ENCODE measurements around the gene ARHGAP10. TPM values are rescaled to one million over a fixed set of nuclear protein-coding genes. Genes with fewer than 3 reads are reported as not detected.

Gene ARHGAP10
- total and polyA plus RNA-seq, 2 donors from 2014 or later, result 13.4 to 20.3 TPM

DNA sequence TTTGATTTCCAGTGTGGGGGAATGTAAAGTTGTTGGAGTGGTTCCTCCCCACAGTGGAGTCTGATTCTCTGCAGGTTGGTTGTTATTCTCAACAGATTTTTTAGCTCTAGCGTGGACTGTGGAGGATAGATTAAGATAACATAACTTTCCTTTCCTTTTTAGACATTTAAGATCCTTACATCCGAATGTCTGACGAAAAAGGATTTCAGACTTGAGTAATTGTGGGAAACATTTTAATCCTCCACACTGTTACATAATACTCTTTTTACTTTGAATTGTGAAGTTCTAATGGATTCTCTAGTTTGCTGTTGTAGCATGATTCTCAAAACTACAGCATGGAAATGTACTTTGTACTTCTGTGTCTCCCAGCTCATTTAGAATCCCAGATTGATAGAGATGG lies 107.8 kb downstream of the ARHGAP10 start:
- no peak for FAIRE-seq
- no peaks in the 10 kb centered on the region for H3K36me3 ChIP-seq (ENCODE audit: control insufficient read depth in 2 of 3, insufficient read depth in 3 of 3, low read length in 3 of 3)
- no peak overlapping the region for H3K9ac ChIP-seq (ENCODE audit: low read length in 3 of 3)
- H3K9me3 ChIP-seq (ENCODE audit: control insufficient read depth in 2 of 3, insufficient read depth in 1 of 3, low read length in 3 of 3), result no peaks in the 10 kb centered on the region
- H3K27me3 ChIP-seq (ENCODE audit: control insufficient read depth, insufficient read depth, low read length), result no peaks in the 10 kb centered on the region
- TF ChIP-seq, protein P1, sequence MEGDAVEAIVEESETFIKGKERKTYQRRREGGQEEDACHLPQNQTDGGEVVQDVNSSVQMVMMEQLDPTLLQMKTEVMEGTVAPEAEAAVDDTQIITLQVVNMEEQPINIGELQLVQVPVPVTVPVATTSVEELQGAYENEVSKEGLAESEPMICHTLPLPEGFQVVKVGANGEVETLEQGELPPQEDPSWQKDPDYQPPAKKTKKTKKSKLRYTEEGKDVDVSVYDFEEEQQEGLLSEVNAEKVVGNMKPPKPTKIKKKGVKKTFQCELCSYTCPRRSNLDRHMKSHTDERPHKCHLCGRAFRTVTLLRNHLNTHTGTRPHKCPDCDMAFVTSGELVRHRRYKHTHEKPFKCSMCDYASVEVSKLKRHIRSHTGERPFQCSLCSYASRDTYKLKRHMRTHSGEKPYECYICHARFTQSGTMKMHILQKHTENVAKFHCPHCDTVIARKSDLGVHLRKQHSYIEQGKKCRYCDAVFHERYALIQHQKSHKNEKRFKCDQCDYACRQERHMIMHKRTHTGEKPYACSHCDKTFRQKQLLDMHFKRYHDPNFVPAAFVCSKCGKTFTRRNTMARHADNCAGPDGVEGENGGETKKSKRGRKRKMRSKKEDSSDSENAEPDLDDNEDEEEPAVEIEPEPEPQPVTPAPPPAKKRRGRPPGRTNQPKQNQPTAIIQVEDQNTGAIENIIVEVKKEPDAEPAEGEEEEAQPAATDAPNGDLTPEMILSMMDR (IDR thresholded peaks at IDR 0.05; ENCODE audit: borderline replicate concordance, extremely low read depth, insufficient read depth), result no peak
- DNase-seq, result no peak
- peaks cover 0 to 5% (median 0%) of the 10 kb centered on the region in 3 donors for H3K4me1 ChIP-seq (ENCODE audit: control insufficient read depth in 2 of 3, insufficient read depth in 2 of 3, low read depth in 1 of 3, low read length in 3 of 3)
- H3K4me3 ChIP-seq (ENCODE audit: low read length in 3 of 3), result no peak overlapping the region
- intact Hi-C loops (cut with DNase I), result no loop called here
- H3K27ac ChIP-seq (ENCODE audit: low read depth in 2 of 2, low read length in 2 of 2), result no peak overlapping the region

DNA sequence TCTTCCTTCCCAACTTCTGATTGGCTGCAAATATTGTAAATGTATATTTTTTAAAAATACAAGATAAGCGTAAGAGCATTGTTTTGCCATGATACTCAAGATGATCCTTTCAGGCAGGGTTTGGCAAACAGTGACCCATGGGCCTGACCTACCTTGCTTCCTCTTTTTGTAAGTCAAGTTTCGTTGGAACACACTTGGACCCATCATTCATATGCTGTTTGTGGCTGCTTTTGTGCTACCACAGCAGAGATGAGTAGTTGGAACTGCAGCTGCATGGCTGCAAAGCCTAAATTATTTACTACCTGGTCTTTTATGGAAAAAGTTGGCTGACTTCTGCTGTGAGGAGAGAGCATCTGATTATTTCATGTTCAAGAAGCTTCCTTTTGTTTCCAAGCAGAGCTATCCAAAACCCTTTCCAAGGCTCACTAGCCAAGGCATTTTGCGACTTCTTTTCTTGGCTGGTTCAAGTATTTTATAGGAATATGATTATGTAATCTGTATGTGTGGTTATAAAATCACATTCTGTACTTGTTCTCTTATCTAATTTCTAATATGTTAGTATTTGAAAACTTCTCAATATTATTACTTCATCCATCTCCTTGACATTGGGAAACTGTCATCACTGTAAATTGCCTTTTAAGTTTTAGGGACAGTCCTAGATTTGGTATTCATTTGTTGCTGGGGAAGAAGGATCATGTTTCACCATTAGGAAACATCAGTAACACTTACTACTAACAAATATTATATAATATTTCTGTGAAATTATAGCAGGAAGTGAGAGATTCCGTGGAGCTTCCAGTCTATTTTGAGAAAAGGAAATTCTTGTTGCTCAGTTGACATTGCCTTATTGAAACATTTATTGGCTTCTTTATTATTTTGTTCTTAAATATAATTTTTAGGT lies 109.2 kb downstream of the ARHGAP10 start:
- intact Hi-C loops (cut with DNase I), result no loop called here
- TF ChIP-seq, protein P1 (IDR thresholded peaks at IDR 0.05; ENCODE audit: borderline replicate concordance, extremely low read depth, insufficient read depth), result no peak
- H3K9me3 ChIP-seq (ENCODE audit: control insufficient read depth in 2 of 3, insufficient read depth in 1 of 3, low read length in 3 of 3), result no peaks in the 10 kb centered on the region

DNA sequence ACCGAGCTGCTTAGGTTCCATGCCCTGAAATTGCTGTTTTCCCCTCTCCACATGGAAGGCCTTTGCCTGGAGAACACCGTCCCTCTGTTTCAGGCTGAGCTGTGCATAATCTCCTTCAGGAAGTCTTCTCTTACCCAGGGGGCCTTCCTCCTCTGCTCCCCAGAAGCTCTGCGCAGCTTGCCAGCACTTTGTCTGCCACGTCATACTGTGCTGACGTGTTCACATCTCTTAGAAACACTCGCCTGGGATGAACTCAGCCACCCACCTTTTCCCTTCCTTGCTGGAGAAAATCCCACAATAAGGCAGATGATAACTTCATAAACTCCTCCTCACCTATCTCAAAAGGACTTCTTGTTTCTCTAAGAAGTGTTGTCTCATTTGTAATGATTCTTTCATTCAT lies 110.7 kb downstream of the ARHGAP10 start:
- no peaks in the 10 kb centered on the region for H3K36me3 ChIP-seq (ENCODE audit: control insufficient read depth in 2 of 3, insufficient read depth in 3 of 3, low read length in 3 of 3)
- H3K4me1 ChIP-seq (ENCODE audit: control insufficient read depth in 2 of 3, insufficient read depth in 2 of 3, low read depth in 1 of 3, low read length in 3 of 3), result peaks cover 0 to 8% (median 0%) of the 10 kb centered on the region in 3 donors
- no peaks in the 10 kb centered on the region for H3K9me3 ChIP-seq (ENCODE audit: control insufficient read depth in 2 of 3, insufficient read depth in 1 of 3, low read length in 3 of 3)
- TF ChIP-seq, protein P1 (IDR thresholded peaks at IDR 0.05; ENCODE audit: borderline replicate concordance, extremely low read depth, insufficient read depth), result no peak
- FAIRE-seq (no peak), DNase-seq (no peak)
- H3K27ac ChIP-seq (ENCODE audit: low read depth in 2 of 2, low read length in 2 of 2), result no peak overlapping the region
- H3K4me3 ChIP-seq (ENCODE audit: low read length in 3 of 3), result no peak overlapping the region
- no peak overlapping the region for H3K9ac ChIP-seq (ENCODE audit: low read length in 3 of 3)
- no peaks in the 10 kb centered on the region for H3K27me3 ChIP-seq (ENCODE audit: control insufficient read depth, insufficient read depth, low read length)
- intact Hi-C loops (cut with DNase I), result no loop called here

More for the DNA sequence above, 109.2 kb downstream of the ARHGAP10 start:
- DNase-seq, result no peak
- Histone ChIP-seq H3K36me3 (ENCODE audit: control insufficient read depth in 2 of 3, insufficient read depth in 3 of 3, low read length in 3 of 3) (no peaks in the 10 kb centered on the region), H3K9ac (ENCODE audit: low read length in 3 of 3) (no peak overlapping the region), H3K27me3 (ENCODE audit: control insufficient read depth, insufficient read depth, low read length) (no peaks in the 10 kb centered on the region), H3K4me3 (ENCODE audit: low read length in 3 of 3) (no peak overlapping the region), H3K27ac (ENCODE audit: low read depth in 2 of 2, low read length in 2 of 2) (no peak overlapping the region), H3K4me1 (ENCODE audit: control insufficient read depth in 2 of 3, insufficient read depth in 2 of 3, low read depth in 1 of 3, low read length in 3 of 3) (peaks cover 0 to 5% (median 0%) of the 10 kb centered on the region in 3 donors)
- FAIRE-seq, result no peak

Data from kidney (tissue), 14 donors.